ENCODE measurements around the gene OGFOD2.

The OGFOD2 gene

DNA sequence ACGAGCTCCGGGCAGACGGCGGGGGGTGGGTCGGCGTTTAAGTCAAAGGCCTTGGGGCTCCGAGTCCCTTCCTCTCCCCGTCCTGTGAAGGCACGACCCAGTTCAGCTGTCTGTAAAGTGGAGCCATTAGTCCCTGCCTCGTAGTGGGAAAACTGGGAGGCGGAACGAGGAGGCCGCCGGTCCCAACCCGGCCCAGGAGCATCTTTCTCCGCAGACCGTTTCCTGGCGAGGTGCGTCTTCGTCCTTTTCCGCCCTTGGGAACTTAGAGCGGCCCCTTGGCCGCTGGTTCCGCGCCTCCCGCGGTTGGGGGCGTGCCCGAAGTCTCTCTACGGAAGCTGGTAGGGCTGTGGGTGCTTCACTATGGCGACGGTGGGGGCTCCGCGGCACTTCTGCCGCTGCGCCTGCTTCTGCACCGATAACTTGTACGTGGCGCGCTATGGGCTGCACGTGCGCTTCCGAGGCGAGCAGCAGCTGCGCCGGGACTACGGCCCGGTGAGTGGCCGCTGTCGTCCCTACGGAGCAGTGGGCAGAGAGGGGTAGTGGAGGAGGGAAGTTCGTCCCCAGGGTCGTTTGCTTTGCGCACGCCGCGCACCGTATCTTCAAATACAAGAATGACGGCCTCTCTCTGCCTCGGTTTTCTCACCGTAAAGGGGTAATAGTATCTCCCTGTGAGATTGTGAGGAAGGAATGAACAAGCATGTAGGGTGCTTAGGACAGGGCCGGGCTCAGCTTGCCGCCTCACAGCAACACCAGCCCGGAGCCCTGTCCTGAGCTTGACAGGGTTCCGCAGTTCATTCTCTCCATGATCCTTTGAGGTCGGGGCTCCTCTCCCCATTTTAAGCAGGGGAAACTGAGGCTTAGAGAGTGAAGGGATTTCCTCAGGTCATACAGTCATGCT is at the start of gene OGFOD2:
Gene OGFOD2, plus strand, starts transcription at position 353 of the 898 bp plus-strand sequence. Its CDS starts 8 bp downstream, at position 361.
- no peaks in the 10 kb centered on the region for H3K9me3 ChIP-seq (ENCODE audit: control insufficient read depth in 1 of 2, low read length in 2 of 2)
- peak within 1 kb of the TSS; percentile 94 for H3K27ac ChIP-seq (ENCODE audit: low read depth, low read length)
- peaks cover 4% of the 10 kb centered on the region in 2 donors for H3K36me3 ChIP-seq (ENCODE audit: control insufficient read depth in 1 of 2, insufficient read depth in 2 of 2, low read length in 2 of 2)
- H3K9ac ChIP-seq (ENCODE audit: low read depth in 1 of 2, low read length in 2 of 2), result peak within 1 kb of the TSS; percentile 92 to 94
- H3K27me3 ChIP-seq (ENCODE audit: control insufficient read depth in 1 of 2, insufficient read depth in 2 of 2, low read length in 2 of 2), result no peaks in the 10 kb centered on the region
- peaks cover 22 to 53% of the 10 kb centered on the region in 2 donors for H3K4me1 ChIP-seq (ENCODE audit: control insufficient read depth in 1 of 2, insufficient read depth in 2 of 2, low read length in 2 of 2)
- peak within 1 kb of the TSS; percentile 97 to 100 for H3K4me3 ChIP-seq (ENCODE audit: low read depth in 1 of 2, low read length in 2 of 2)

DNA sequence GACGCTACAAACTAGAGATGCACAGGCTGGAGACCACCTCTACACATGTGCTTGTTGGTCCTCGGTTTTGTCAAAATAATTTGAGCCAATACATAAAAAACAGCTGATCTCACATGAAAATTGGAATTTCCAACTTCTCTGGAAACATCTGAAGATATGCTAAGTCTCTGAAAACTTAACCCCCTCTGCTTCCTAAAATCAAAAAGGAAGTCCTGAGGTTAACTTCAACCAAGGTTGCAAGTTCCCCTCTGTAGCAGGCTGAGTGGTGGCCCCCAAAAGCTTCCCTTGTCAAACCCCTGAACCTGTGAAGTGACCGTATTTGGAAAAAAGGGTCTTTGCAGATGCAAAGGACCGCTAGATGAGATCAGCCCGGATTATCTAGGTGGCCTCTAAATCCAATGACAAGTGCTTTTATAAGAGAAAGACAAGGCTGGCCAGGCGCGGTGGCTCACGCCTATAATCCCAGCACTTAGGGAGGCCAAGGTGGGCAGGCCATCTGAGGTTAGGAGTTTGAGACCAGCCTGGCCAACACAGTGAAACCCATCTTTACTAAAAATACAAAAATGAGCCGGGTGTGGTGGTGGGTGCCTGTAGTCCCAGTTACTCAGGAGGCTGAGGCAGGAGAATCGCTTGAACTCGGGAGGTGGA is 47.2 kb upstream of the OGFOD2 start:
- no peak overlapping the region for H3K27ac ChIP-seq (ENCODE audit: low read depth, low read length)
- H3K4me3 ChIP-seq (ENCODE audit: low read depth in 1 of 2, low read length in 2 of 2), result no peak overlapping the region

DNA sequence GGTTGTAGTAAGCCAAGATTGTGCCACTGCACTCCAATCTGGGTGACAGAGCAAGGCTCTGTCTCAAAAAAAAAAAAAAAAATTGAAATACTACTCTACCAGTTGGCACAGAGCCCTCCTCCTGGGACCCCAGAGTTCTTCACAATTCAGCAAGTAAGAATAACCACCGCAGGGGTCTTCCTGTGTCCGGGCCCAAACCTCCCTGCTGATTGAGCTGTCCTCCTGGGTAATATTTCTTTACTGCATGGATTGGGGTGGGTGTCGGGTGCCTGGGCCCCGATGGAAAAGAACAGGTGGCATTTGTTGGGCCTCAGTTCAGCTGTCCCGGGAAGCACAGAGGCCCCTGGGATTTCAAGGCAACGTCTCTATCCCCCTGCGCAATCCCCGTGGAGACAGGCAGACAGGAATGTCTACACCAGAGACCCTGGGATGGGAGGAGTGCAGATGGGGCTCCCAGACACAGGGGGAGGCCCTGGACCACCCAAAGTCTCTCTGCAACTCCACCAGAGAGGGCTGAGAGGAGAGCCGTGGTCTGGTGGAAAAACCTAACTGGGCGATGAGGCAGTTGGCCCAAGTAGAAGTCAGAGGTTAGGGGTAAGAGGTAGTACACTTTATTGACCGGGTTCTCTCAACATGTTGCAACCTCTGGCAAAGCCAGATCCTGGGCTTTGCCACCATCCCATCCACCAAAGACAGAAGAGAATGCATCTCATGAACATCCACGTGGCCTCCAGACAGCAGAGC is 46.5 kb upstream of the OGFOD2 start:
- Histone ChIP-seq H3K4me3 (ENCODE audit: low read depth in 1 of 2, low read length in 2 of 2) (no peak overlapping the region), H3K27me3 (ENCODE audit: control insufficient read depth in 1 of 2, insufficient read depth in 2 of 2, low read length in 2 of 2) (no peaks in the 10 kb centered on the region), H3K4me1 (ENCODE audit: control insufficient read depth in 1 of 2, insufficient read depth in 2 of 2, low read length in 2 of 2) (no peaks in the 10 kb centered on the region), H3K27ac (ENCODE audit: low read depth, low read length) (no peak overlapping the region), H3K36me3 (ENCODE audit: control insufficient read depth in 1 of 2, insufficient read depth in 2 of 2, low read length in 2 of 2) (no peaks in the 10 kb centered on the region), H3K9me3 (ENCODE audit: control insufficient read depth in 1 of 2, low read length in 2 of 2) (no peaks in the 10 kb centered on the region), H3K9ac (ENCODE audit: low read depth in 1 of 2, low read length in 2 of 2) (no peak overlapping the region)

More for the DNA sequence above, 47.2 kb upstream of the OGFOD2 start:
- Histone ChIP-seq H3K27me3 (ENCODE audit: control insufficient read depth in 1 of 2, insufficient read depth in 2 of 2, low read length in 2 of 2) (no peaks in the 10 kb centered on the region), H3K36me3 (ENCODE audit: control insufficient read depth in 1 of 2, insufficient read depth in 2 of 2, low read length in 2 of 2) (no peaks in the 10 kb centered on the region), H3K4me1 (ENCODE audit: control insufficient read depth in 1 of 2, insufficient read depth in 2 of 2, low read length in 2 of 2) (no peaks in the 10 kb centered on the region), H3K9ac (ENCODE audit: low read depth in 1 of 2, low read length in 2 of 2) (no peak overlapping the region), H3K9me3 (ENCODE audit: control insufficient read depth in 1 of 2, low read length in 2 of 2) (no peaks in the 10 kb centered on the region)

DNA sequence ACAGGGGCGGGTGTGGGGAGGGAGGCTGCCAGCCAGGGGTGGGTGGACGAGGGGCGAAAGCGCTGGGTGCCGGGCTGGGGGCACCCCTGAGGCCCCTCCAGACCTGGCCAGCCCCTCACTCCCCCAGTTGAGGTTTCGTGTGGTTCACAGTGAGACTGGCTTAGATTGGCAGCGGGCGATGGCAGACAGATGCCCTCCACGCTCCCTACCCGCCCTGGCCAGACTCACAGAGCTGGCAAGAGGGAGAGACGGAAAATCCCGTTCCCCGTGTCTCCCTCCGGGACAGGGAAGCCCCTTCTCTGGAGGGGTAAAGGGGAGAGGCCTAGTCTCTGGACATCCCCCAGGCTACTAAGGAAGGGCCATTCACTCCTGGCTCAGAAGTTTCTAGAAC is 45.9 kb upstream of the OGFOD2 start:
- H3K9me3 ChIP-seq (ENCODE audit: control insufficient read depth in 1 of 2, low read length in 2 of 2), result no peaks in the 10 kb centered on the region
- no peaks in the 10 kb centered on the region for H3K4me1 ChIP-seq (ENCODE audit: control insufficient read depth in 1 of 2, insufficient read depth in 2 of 2, low read length in 2 of 2)
- H3K27ac ChIP-seq (ENCODE audit: low read depth, low read length), result no peak overlapping the region
- no peak overlapping the region for H3K4me3 ChIP-seq (ENCODE audit: low read depth in 1 of 2, low read length in 2 of 2)
- H3K36me3 ChIP-seq (ENCODE audit: control insufficient read depth in 1 of 2, insufficient read depth in 2 of 2, low read length in 2 of 2), result no peaks in the 10 kb centered on the region
- H3K27me3 ChIP-seq (ENCODE audit: control insufficient read depth in 1 of 2, insufficient read depth in 2 of 2, low read length in 2 of 2), result no peaks in the 10 kb centered on the region
- H3K9ac ChIP-seq (ENCODE audit: low read depth in 1 of 2, low read length in 2 of 2), result no peak overlapping the region

DNA sequence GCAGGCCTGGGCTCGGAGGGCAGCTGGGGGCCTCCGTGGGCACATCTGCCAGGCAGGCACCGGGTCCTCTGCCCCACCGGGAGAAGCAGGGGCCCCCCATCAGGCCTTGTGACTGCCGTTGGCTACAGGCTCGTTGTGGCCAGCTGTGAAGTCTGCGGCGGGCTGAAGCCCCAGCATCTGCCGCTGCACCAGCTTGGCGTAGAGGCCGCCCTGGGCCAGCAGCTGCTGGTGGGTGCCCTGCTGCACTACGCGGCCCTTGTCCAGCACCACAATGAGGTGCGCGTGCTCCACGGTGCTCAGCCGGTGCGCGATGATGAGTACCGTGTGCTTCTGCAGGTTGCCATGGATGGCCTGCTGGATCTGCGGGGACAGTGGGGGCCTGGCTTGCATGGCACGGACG is 45.2 kb upstream of the OGFOD2 start:
- Histone ChIP-seq H3K9ac (ENCODE audit: low read depth in 1 of 2, low read length in 2 of 2) (no peak overlapping the region), H3K4me1 (ENCODE audit: control insufficient read depth in 1 of 2, insufficient read depth in 2 of 2, low read length in 2 of 2) (no peaks in the 10 kb centered on the region), H3K9me3 (ENCODE audit: control insufficient read depth in 1 of 2, low read length in 2 of 2) (no peaks in the 10 kb centered on the region), H3K36me3 (ENCODE audit: control insufficient read depth in 1 of 2, insufficient read depth in 2 of 2, low read length in 2 of 2) (no peaks in the 10 kb centered on the region), H3K27ac (ENCODE audit: low read depth, low read length) (no peak overlapping the region), H3K27me3 (ENCODE audit: control insufficient read depth in 1 of 2, insufficient read depth in 2 of 2, low read length in 2 of 2) (no peaks in the 10 kb centered on the region), H3K4me3 (ENCODE audit: low read depth in 1 of 2, low read length in 2 of 2) (no peak overlapping the region)

DNA sequence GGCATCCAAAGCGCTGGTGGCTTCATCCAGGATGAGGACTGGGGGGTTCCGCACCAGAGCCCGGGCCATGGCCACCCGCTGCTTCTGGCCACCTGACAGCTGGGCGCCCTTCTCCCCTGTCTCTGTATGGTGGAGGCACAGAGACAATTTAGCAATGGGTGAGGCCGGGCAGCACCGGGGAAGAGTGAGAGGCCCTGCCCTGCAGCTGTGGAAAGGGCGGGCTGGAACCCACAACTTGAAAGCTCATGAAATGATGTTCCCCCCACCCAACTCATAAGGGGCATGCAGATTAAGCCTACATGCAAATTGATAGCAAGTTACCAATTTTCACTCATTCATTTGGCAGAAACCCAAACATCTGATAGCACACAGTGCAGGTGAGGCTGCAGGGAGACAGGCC is 42.8 kb upstream of the OGFOD2 start:
- Histone ChIP-seq H3K27ac (ENCODE audit: low read depth, low read length) (no peak overlapping the region), H3K27me3 (ENCODE audit: control insufficient read depth in 1 of 2, insufficient read depth in 2 of 2, low read length in 2 of 2) (no peaks in the 10 kb centered on the region), H3K9ac (ENCODE audit: low read depth in 1 of 2, low read length in 2 of 2) (no peak overlapping the region), H3K4me3 (ENCODE audit: low read depth in 1 of 2, low read length in 2 of 2) (no peak overlapping the region), H3K36me3 (ENCODE audit: control insufficient read depth in 1 of 2, insufficient read depth in 2 of 2, low read length in 2 of 2) (no peaks in the 10 kb centered on the region), H3K4me1 (ENCODE audit: control insufficient read depth in 1 of 2, insufficient read depth in 2 of 2, low read length in 2 of 2) (no peaks in the 10 kb centered on the region), H3K9me3 (ENCODE audit: control insufficient read depth in 1 of 2, low read length in 2 of 2) (no peaks in the 10 kb centered on the region)

DNA sequence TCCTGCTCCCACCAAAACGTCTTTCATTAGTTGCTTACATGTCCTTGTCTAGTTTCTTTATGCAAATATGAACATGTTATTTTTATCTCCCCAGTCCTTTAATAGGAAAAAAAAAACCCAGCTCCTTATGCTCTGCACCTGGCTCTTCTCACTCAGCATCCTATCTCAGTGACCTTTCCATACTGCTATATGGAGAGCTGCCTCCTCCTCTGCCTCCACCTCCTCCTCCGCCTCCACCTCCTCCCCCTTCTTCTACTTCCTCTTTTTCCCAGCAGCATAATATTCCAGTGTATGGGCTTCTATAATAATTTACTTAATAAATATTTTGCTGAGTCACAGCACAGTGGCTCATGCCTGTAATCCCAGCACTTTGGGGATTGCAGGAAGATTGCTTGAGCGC is 40.3 kb upstream of the OGFOD2 start:
- no peak overlapping the region for H3K9ac ChIP-seq (ENCODE audit: low read depth in 1 of 2, low read length in 2 of 2)
- no peak overlapping the region for H3K27ac ChIP-seq (ENCODE audit: low read depth, low read length)
- no peaks in the 10 kb centered on the region for H3K27me3 ChIP-seq (ENCODE audit: control insufficient read depth in 1 of 2, insufficient read depth in 2 of 2, low read length in 2 of 2)
- no peaks in the 10 kb centered on the region for H3K36me3 ChIP-seq (ENCODE audit: control insufficient read depth in 1 of 2, insufficient read depth in 2 of 2, low read length in 2 of 2)
- no peaks in the 10 kb centered on the region for H3K4me1 ChIP-seq (ENCODE audit: control insufficient read depth in 1 of 2, insufficient read depth in 2 of 2, low read length in 2 of 2)
- no peak overlapping the region for H3K4me3 ChIP-seq (ENCODE audit: low read depth in 1 of 2, low read length in 2 of 2)
- no peaks in the 10 kb centered on the region for H3K9me3 ChIP-seq (ENCODE audit: control insufficient read depth in 1 of 2, low read length in 2 of 2)

DNA sequence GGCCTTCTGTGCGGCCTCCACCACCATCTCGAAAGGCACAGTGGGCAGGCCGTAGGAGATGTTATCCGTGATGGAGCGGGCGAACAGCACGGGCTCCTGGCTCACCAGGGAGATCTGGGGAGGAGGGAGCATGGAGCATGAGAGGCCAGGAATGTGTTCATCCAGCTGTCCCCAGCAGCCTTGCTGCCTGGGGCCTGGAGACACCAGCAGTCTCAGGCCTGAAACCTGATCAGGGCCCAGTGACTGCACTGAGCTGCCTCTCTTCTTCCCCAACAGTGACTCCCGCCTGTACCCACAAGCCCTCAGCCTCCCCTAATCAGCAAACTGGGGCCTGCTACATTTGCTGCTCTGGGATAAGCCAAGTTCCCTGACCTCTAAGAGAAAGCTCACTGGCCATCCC is 39.7 kb upstream of the OGFOD2 start:
- no peak overlapping the region for H3K4me3 ChIP-seq (ENCODE audit: low read depth in 1 of 2, low read length in 2 of 2)
- no peaks in the 10 kb centered on the region for H3K4me1 ChIP-seq (ENCODE audit: control insufficient read depth in 1 of 2, insufficient read depth in 2 of 2, low read length in 2 of 2)
- no peaks in the 10 kb centered on the region for H3K27me3 ChIP-seq (ENCODE audit: control insufficient read depth in 1 of 2, insufficient read depth in 2 of 2, low read length in 2 of 2)
- no peak overlapping the region for H3K27ac ChIP-seq (ENCODE audit: low read depth, low read length)
- no peaks in the 10 kb centered on the region for H3K9me3 ChIP-seq (ENCODE audit: control insufficient read depth in 1 of 2, low read length in 2 of 2)
- no peak overlapping the region for H3K9ac ChIP-seq (ENCODE audit: low read depth in 1 of 2, low read length in 2 of 2)
- H3K36me3 ChIP-seq (ENCODE audit: control insufficient read depth in 1 of 2, insufficient read depth in 2 of 2, low read length in 2 of 2), result no peaks in the 10 kb centered on the region

DNA sequence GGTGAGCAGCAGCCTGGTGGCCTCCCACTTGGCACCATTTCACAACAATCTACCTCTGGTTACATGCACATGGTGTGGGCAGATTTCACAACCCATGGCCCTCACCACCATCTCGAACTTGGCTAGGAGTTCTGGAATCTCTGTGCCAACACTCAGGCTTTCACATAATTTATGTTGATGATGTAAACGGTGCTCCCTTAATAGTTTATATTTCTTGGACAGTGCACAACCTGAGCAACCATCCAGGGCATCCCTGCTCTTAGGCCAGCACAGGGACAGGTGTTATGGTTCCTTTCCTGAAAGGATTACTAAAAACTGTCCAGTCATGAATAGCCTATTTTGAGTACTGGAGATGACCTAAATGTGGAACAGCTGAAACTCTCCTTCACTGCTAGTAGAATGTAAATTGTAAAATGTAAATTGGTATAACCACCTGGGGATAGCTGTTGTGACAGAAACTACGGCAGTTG is 37.4 kb upstream of the OGFOD2 start:
- H3K27ac ChIP-seq (ENCODE audit: low read depth, low read length), result no peak overlapping the region
- H3K4me1 ChIP-seq (ENCODE audit: control insufficient read depth in 1 of 2, insufficient read depth in 2 of 2, low read length in 2 of 2), result peaks cover 2 to 3% of the 10 kb centered on the region in 2 donors
- H3K9ac ChIP-seq (ENCODE audit: low read depth in 1 of 2, low read length in 2 of 2), result no peak overlapping the region
- H3K36me3 ChIP-seq (ENCODE audit: control insufficient read depth in 1 of 2, insufficient read depth in 2 of 2, low read length in 2 of 2), result no peaks in the 10 kb centered on the region
- H3K27me3 ChIP-seq (ENCODE audit: control insufficient read depth in 1 of 2, insufficient read depth in 2 of 2, low read length in 2 of 2), result no peaks in the 10 kb centered on the region
- no peaks in the 10 kb centered on the region for H3K9me3 ChIP-seq (ENCODE audit: control insufficient read depth in 1 of 2, low read length in 2 of 2)
- no peak overlapping the region for H3K4me3 ChIP-seq (ENCODE audit: low read depth in 1 of 2, low read length in 2 of 2)

DNA sequence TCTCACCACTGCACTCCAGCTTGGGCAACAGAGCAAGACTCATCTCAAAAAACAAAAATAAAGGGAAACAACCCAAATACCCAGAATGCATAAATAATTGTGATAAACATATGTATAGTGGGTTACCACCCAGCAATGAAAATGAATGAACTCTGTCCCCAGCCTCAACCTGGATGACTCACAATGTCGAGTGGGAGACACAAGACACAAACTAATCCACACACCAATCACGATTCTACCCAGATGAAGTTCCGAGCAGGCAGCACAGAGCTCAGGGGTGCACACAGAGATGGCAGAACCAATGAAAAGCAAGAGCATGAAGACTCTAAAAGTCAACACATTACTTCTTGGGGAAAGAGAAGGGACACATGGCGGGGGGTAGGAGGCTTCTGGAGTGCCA is 35.9 kb upstream of the OGFOD2 start:
- H3K4me1 ChIP-seq (ENCODE audit: control insufficient read depth in 1 of 2, insufficient read depth in 2 of 2, low read length in 2 of 2), result peaks cover 10% of the 10 kb centered on the region in 2 donors
- H3K27ac ChIP-seq (ENCODE audit: low read depth, low read length), result no peak overlapping the region
- H3K4me3 ChIP-seq (ENCODE audit: low read depth in 1 of 2, low read length in 2 of 2), result no peak overlapping the region
- H3K27me3 ChIP-seq (ENCODE audit: control insufficient read depth in 1 of 2, insufficient read depth in 2 of 2, low read length in 2 of 2), result no peaks in the 10 kb centered on the region
- H3K36me3 ChIP-seq (ENCODE audit: control insufficient read depth in 1 of 2, insufficient read depth in 2 of 2, low read length in 2 of 2), result no peaks in the 10 kb centered on the region
- no peaks in the 10 kb centered on the region for H3K9me3 ChIP-seq (ENCODE audit: control insufficient read depth in 1 of 2, low read length in 2 of 2)
- H3K9ac ChIP-seq (ENCODE audit: low read depth in 1 of 2, low read length in 2 of 2), result no peak overlapping the region
